VCaP (cell line): ENCODE data around the gene GAS7.

Source experiments
- H3K27ac ChIP-seq: fragments of 450-650 bp; 2 replicates; pipeline ENCODE4 v1.5.1; 2017
- TF ChIP-seq, protein P1 (sequence below): fragments of 450-650 bp; conservative IDR thresholded peaks from 2 replicates; pipeline ENCODE4 v1.5.1; 2017; ENCODE audit warnings: mild to moderate bottlenecking, moderate library complexity

Gene GAS7

DNA sequence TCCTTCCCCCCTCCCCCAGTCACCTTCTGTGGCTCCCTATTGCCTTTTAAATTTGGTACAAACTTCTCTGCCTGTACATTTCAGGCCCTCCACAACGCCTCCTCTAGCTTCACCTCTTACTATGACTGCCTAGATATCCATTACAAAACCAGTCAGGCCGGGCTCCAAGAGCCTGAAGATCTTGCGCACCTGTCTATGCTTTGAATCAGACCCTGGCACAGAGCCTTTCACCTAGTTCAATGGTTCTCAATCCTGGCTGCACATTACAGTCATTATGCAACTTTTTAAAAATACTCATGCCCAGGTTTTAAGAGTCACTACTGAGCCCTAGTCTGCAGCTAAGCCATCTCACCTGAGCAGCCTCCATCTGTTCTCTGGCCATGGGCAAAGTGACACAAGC lies 1.6 kb upstream of the GAS7 start:
- TF ChIP-seq, protein P1, sequence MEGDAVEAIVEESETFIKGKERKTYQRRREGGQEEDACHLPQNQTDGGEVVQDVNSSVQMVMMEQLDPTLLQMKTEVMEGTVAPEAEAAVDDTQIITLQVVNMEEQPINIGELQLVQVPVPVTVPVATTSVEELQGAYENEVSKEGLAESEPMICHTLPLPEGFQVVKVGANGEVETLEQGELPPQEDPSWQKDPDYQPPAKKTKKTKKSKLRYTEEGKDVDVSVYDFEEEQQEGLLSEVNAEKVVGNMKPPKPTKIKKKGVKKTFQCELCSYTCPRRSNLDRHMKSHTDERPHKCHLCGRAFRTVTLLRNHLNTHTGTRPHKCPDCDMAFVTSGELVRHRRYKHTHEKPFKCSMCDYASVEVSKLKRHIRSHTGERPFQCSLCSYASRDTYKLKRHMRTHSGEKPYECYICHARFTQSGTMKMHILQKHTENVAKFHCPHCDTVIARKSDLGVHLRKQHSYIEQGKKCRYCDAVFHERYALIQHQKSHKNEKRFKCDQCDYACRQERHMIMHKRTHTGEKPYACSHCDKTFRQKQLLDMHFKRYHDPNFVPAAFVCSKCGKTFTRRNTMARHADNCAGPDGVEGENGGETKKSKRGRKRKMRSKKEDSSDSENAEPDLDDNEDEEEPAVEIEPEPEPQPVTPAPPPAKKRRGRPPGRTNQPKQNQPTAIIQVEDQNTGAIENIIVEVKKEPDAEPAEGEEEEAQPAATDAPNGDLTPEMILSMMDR, result no peak
- no peak overlapping the region for H3K27ac ChIP-seq

GRCh38 chr17:10197721-10198508 lies 491 bp downstream of the GAS7 start:
- TF ChIP-seq, protein P1, result no peak
- H3K27ac ChIP-seq, result no peak overlapping the region; the same call in 1 of the 2 replicates

GRCh38 chr17:10197362-10197720 lies 1.1 kb downstream of the GAS7 start:
- TF ChIP-seq, protein P1, result no peak
- H3K27ac ChIP-seq, result no peak overlapping the region

DNA sequence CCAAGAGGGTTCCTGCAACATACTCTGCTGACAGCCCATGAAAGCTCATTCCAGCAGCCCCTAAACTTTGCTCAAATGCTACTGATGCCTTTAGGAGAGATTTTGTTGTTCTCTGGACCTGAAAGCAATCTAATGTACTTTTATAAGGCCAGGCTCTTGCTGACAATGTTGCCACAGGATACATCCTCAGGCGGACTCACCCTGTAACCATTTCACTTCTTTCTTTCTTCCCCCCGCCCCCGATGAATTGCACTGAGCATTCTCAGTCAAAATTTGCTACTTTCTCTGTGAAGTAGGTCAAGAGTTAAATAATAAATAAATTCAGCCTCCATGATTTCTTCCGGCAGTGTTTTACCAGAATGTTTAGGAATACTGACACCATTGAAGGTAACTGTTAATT lies 1.5 kb downstream of the GAS7 start:
- TF ChIP-seq, protein P1, result no peak
- no peak overlapping the region for H3K27ac ChIP-seq

DNA sequence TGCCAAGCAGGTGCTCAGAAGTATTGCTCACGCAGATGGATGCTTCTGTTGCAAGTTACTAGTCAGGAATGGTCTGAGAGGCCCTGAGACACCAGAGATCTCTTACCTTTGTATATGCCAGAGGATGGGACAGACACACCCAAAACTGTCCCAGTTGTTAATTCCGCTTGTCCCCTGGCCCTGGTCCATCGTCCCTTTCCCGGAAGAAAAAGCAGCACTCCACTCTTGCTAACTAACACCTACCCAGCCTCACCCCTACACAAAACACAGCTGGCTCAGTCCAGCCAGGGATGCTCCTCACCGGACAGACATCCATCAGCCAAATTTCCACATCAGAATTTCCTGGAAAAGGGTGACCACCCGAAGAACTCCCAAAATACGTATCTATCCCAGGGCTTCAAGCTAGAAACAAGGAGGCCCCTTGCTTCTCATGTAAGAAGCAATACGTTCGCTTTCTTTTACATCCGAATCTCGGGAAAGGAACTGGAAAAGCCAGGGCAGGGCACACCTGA lies 2.0 kb downstream of the GAS7 start:
- TF ChIP-seq, protein P1, result no peak
- no peak overlapping the region for H3K27ac ChIP-seq

DNA sequence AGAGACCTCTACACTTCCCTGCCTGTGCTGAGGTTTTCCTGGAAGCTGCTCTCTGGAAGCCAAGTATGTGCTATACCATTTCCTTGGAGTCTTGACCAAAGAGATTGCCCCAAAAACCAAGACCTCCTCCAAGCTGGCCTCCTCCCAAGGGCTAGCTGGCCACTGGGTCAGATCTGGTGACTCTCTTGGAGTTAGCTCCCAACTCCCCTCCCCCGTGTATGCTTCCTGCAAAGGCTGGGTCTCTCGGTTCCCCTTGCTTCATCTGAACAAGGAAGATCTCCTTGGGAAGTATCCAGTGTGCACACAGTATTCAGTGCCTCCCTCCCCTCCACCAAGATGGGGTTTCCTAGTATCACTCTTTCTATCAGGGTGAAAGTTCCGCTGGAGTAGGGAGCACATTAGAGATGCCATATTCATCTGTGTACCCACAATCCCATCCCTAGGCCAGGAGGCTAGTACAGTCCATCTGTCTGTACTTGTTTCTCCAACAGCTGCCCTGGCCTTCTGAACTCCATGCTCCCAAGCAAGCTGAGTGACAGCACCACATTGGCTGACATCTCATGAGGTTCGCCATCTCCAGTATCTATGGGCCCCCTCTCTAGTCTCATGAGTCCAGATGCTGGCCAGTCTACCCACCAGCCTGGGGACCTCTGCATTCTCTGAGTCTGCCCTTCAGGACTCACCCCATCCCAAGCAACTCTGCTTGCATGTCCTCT lies 3.2 kb downstream of the GAS7 start:
- TF ChIP-seq, protein P1, result no peak

DNA sequence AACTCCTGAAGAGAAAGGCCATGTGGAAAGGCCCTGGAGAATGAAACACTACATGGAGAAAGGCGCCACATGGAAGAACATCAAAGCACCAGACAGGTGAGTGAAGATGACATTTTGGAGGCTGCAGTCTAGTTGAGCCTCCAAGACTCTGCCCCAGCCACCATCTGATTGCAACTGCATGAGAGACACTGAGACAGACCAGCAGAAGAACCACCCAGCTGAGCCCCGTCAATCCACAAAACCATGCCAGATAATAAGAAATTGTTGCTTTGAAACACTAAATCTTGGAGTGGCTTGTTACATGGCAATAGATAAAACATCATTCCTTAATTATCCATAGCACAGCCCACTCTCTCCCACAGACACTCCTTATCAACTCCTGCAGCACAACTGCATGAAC lies 4.8 kb downstream of the GAS7 start:
- no peak overlapping the region for H3K27ac ChIP-seq
- TF ChIP-seq, protein P1, result no peak

More for the DNA sequence above, 3.2 kb downstream of the GAS7 start:
- H3K27ac ChIP-seq, result no peak overlapping the region
